ENCODE data around the gene SMG9. TPM values are rescaled to one million over a fixed set of nuclear protein-coding genes. Genes with fewer than 3 reads are reported as not detected.

SMG9 gene
- total RNA-seq, 2 donors from 2014 or later, result 18.3 to 49.1 TPM

DNA sequence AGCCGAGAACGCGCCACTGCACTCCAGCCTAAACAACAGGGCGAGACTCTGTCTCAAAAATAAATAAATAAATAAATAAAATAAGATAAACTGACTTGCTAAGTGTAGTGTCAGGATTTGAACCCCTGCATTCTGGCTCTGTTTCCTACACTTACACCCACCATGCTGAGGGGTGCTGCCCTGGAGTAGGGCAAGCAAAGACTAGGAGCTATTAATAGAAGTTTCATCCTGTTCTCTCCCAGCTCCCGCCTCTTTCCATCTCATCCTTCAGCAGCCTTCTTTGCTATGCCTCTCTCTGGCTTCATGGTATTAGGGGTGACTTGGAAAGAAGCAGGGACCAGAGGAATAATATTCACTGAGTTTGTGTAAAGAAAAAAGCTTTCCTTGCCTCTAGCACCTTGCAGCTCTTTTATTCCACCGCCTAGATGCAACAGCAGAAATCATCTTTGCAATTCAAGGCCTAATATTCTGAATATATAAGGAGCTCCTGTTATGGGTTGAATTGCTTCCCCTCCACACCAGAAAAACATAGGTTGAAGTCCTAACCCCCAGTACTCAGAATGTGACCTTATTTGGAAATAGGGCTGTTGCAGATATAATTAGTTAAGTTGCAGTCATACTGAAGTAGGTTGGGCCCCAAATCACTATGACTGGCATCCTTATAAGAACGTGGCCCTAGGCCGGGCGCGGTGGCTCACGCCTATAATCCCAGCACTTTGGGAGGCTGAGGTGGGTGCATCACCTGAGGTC is 76.1 kb downstream of the SMG9 start:
- no peak for TF ChIP-seq CTCF (IDR thresholded peaks at IDR 0.05)
- Histone ChIP-seq H3K36me3 (no peaks in the 10 kb centered on the region), H3K4me3 (no peak overlapping the region), H3K27me3 (replicated peaks; ENCODE audit: insufficient read depth) (no peaks in the 10 kb centered on the region), H3K9me3 (no peaks in the 10 kb centered on the region), H3K4me1 (ENCODE audit: control insufficient read depth in 1 of 2, low read depth in 2 of 2) (no peaks in the 10 kb centered on the region), H3K27ac (no peak overlapping the region)
- ATAC-seq (ENCODE audit: insufficient number of reproducible peaks, low FRiP score, low read depth), result no peak
- no peak for DNase-seq (ENCODE audit: low spot score)

Other genes with a start within 250 kb of the SMG9 start
- 10 to 100 TPM; 42.0 to 45.9 TPM for gene ETHE1, start 227.8 kb downstream of the SMG9 start, total RNA-seq
- gene ZNF575, start 221.8 kb downstream of the SMG9 start, total RNA-seq, result 1 to 10 TPM in 1 of 2 donors, not detected in 1; 1.6 TPM
- gene XRCC1, start 179.4 kb downstream of the SMG9 start, total RNA-seq, result 10 to 100 TPM; 24.3 to 30.2 TPM
- 10 to 100 TPM in 1 of 2 donors, 1 to 10 TPM in 1; 6.6 to 11.9 TPM for gene PINLYP, start 179.2 kb downstream of the SMG9 start, total RNA-seq
- gene IRGQ, start 158.8 kb downstream of the SMG9 start, total RNA-seq, result 10 to 100 TPM; 24.4 to 37.2 TPM
- 10 to 100 TPM in 1 of 2 donors, 1 to 10 TPM in 1; 4.6 to 20.2 TPM for gene ZNF576, start 158.4 kb downstream of the SMG9 start, total RNA-seq
- gene SRRM5, start 142.9 kb downstream of the SMG9 start, total RNA-seq, result under 1 TPM in 1 of 2 donors, not detected in 1; 0.56 TPM
- 10 to 100 TPM; 24.1 to 37.8 TPM for gene ZNF428, start 135.3 kb downstream of the SMG9 start, total RNA-seq
- 1 to 10 TPM; 1.9 to 5.6 TPM for gene CADM4, start 115.1 kb downstream of the SMG9 start, total RNA-seq
- 10 to 100 TPM; 48.5 to 82.5 TPM for gene PLAUR, start 84.8 kb downstream of the SMG9 start, total RNA-seq
- gene IRGC, start 38.9 kb downstream of the SMG9 start, total RNA-seq, result not detected
- 1 to 10 TPM; 2.8 to 3.5 TPM for gene KCNN4, start 26.0 kb upstream of the SMG9 start, total RNA-seq
- 1 to 10 TPM; 5.9 to 6.5 TPM for gene LYPD5, start 47.5 kb upstream of the SMG9 start, total RNA-seq
- 10 to 100 TPM in 1 of 2 donors, 1 to 10 TPM in 1; 8.1 to 15.3 TPM for gene ZNF283, start 72.4 kb upstream of the SMG9 start, total RNA-seq
- gene ZNF404, start 129.0 kb upstream of the SMG9 start, total RNA-seq, result 1 to 10 TPM in 1 of 2 donors, not detected in 1; 2.7 TPM
- gene ZNF45, start 180.3 kb upstream of the SMG9 start, total RNA-seq, result 10 to 100 TPM in 1 of 2 donors, 1 to 10 TPM in 1; 8.1 to 16.9 TPM
- gene ZNF221, start 196.3 kb upstream of the SMG9 start, total RNA-seq, result 10 to 100 TPM in 1 of 2 donors, 1 to 10 TPM in 1; 5.8 to 11.9 TPM
- gene ZNF155, start 229.2 kb upstream of the SMG9 start, total RNA-seq, result 10 to 100 TPM in 1 of 2 donors, 1 to 10 TPM in 1; 2.0 to 15.2 TPM
- 1 to 10 TPM; 7.3 to 7.9 TPM for gene ZNF230, start 248.0 kb upstream of the SMG9 start, total RNA-seq